NT2/D1 (cell line): ENCODE results near the gene KRTAP10-3.

Experiments used
- SUZ12 ChIP-seq: IDR thresholded peaks from 2 replicates; pipeline ENCODE4 v1.6.1; 2011; ENCODE audit not compliant: insufficient read length, insufficient read depth; ENCODE audit errors: extremely low read depth
- YY1 ChIP-seq: IDR thresholded peaks from 2 replicates; pipeline ENCODE4 v1.6.1; 2011; ENCODE audit not compliant: insufficient read length, insufficient read depth

GRCh38 chr21:44606495-44606894 is 47.9 kb upstream of the KRTAP10-3 start:
- TF ChIP-seq SUZ12 = no peak
- no peak for TF ChIP-seq YY1
